GM18520 (cell line): ENCODE data around the gene TMEM151B.
"Not testable (repeated sequence)": the region's sequence is repeated elsewhere in the genome, so short reads cannot be mapped to it uniquely, and the experiment has no call there.

Source experiments
- ATAC-seq: cut with Tn5 transposase; IDR thresholded peaks from one replicate; pipeline ENCODE4 v1.9.1; 2021; ENCODE audit not compliant: unreplicated experiment

TMEM151B gene

GRCh38 chr6:44327760-44328159 lies 57.5 kb downstream of the TMEM151B start:
- no peak for ATAC-seq

- ATAC-seq: not testable (repeated sequence)
Measured at GRCh38 chr6:44328203-44328602, 58.0 kb downstream of the TMEM151B start.

- no peak for ATAC-seq
Measured at GRCh38 chr6:44329858-44330257, 59.6 kb downstream of the TMEM151B start.

GRCh38 chr6:44332585-44332984 lies 62.3 kb downstream of the TMEM151B start:
- no peak for ATAC-seq

GRCh38 chr6:44333273-44333919 lies 63.1 kb downstream of the TMEM151B start:
- ATAC-seq: no peak

- ATAC-seq: no peak
Measured at GRCh38 chr6:44333942-44334341, 63.7 kb downstream of the TMEM151B start.

- no peak for ATAC-seq
Measured at GRCh38 chr6:44335631-44336030, 65.4 kb downstream of the TMEM151B start.

- ATAC-seq: no peak
Measured at GRCh38 chr6:44338228-44339122, 68.2 kb downstream of the TMEM151B start.

- no peak for ATAC-seq
Measured at GRCh38 chr6:44339301-44339700, 69.1 kb downstream of the TMEM151B start.

GRCh38 chr6:44339763-44340625 lies 69.7 kb downstream of the TMEM151B start:
- ATAC-seq: no peak

- no peak for ATAC-seq
Measured at GRCh38 chr6:44341095-44341890, 71.0 kb downstream of the TMEM151B start.

GRCh38 chr6:44342052-44342451 lies 71.8 kb downstream of the TMEM151B start:
- no peak for ATAC-seq

GRCh38 chr6:44342489-44342888 lies 72.2 kb downstream of the TMEM151B start, which contains the start of gene SPATS1:
TSS of gene SPATS1 (plus strand) at chr6:44342650. CDS start at chr6:44343096, 446 bp downstream.
- no peak for ATAC-seq

- not testable (repeated sequence) for ATAC-seq
Measured at GRCh38 chr6:44346818-44347217, 76.6 kb downstream of the TMEM151B start.

- no peak for ATAC-seq
Measured at GRCh38 chr6:44349904-44350649, 79.8 kb downstream of the TMEM151B start.

- not testable (repeated sequence) for ATAC-seq
Measured at GRCh38 chr6:44350650-44350994, 80.4 kb downstream of the TMEM151B start.

- ATAC-seq: no peak
Measured at GRCh38 chr6:44352259-44352658, 82.0 kb downstream of the TMEM151B start.

- ATAC-seq: no peak
Measured at GRCh38 chr6:44353336-44353735, 83.1 kb downstream of the TMEM151B start.

- ATAC-seq: no peak
Measured at GRCh38 chr6:44355640-44356039, 85.4 kb downstream of the TMEM151B start.

- ATAC-seq: no peak
Measured at GRCh38 chr6:44356487-44356886, 86.2 kb downstream of the TMEM151B start.
